ENCODE results near the gene CHCHD3. TPM values are rescaled to one million over a fixed set of nuclear protein-coding genes. Genes with fewer than 3 reads are reported as not detected.

CHCHD3 gene
- total and polyA plus RNA-seq, 7 experiments from 2014 or later: 25.6 to 49.7 (median 38.6) TPM

- no peak overlapping the region for H3K27ac Mint-ChIP-seq
- H3K27me3 ChIP-seq (ENCODE audit: control insufficient read depth in 2 of 2, insufficient read depth in 2 of 2, low read length in 2 of 2): no peaks in the 10 kb centered on the region
Observed at GRCh38 chr7:133118261-133118660, 36.4 kb upstream of the CHCHD3 start.

GRCh38 chr7:133117452-133117851 is 35.6 kb upstream of the CHCHD3 start:
- CTCF ChIA-PET: no interaction called here
- DNase-seq (no peak), ATAC-seq (no peak)
- no peaks in the 10 kb centered on the region for H3K36me3 Mint-ChIP-seq
- Histone ChIP-seq H3K27ac (ENCODE audit: low read depth, low read length) (no peak overlapping the region), H3K27me3 (ENCODE audit: control insufficient read depth in 2 of 2, insufficient read depth in 2 of 2, low read length in 2 of 2) (no peaks in the 10 kb centered on the region), H3K36me3 (ENCODE audit: control insufficient read depth in 2 of 3, insufficient read depth in 3 of 3, low read length in 3 of 3) (no peaks in the 10 kb centered on the region), H3K4me3 (ENCODE audit: low read length) (no peak overlapping the region), H3K9me3 (ENCODE audit: control insufficient read depth in 2 of 3, low read length in 3 of 3) (no peaks in the 10 kb centered on the region), H3K4me1 (ENCODE audit: control insufficient read depth in 2 of 2, insufficient read depth in 2 of 2, low read length in 2 of 2) (no peaks in the 10 kb centered on the region)
- intact Hi-C loops (cut with micrococcal nuclease): no loop called here
- H3K27ac Mint-ChIP-seq: no peak overlapping the region
- peaks cover 0 to 3% (median 0%) of the 10 kb centered on the region in 11 donors for H3K9me3 Mint-ChIP-seq
- no peak overlapping the region for H3K4me3 Mint-ChIP-seq
- peaks cover 0 to 10% (median 5%) of the 10 kb centered on the region in 7 donors for H3K4me1 Mint-ChIP-seq
- POLR2A ChIA-PET: no interaction called here
- peaks cover 0 to 13% (median 5%) of the 10 kb centered on the region in 5 donors for H3K27me3 Mint-ChIP-seq

More at GRCh38 chr7:133118261-133118660, 36.4 kb upstream of the CHCHD3 start:
- intact Hi-C loops (cut with micrococcal nuclease): no loop called here
- Histone ChIP-seq H3K4me3 (ENCODE audit: low read length) (no peak overlapping the region), H3K27ac (ENCODE audit: low read depth, low read length) (no peak overlapping the region), H3K4me1 (ENCODE audit: control insufficient read depth in 2 of 2, insufficient read depth in 2 of 2, low read length in 2 of 2) (no peaks in the 10 kb centered on the region), H3K36me3 (ENCODE audit: control insufficient read depth in 2 of 3, insufficient read depth in 3 of 3, low read length in 3 of 3) (no peaks in the 10 kb centered on the region), H3K9me3 (ENCODE audit: control insufficient read depth in 2 of 3, low read length in 3 of 3) (no peaks in the 10 kb centered on the region)
- POLR2A ChIA-PET: no interaction called here
- DNase-seq: no peak
- peaks cover 0 to 8% (median 2%) of the 10 kb centered on the region in 5 donors for H3K27me3 Mint-ChIP-seq
- peaks cover 0 to 10% (median 5%) of the 10 kb centered on the region in 7 donors for H3K4me1 Mint-ChIP-seq
- CTCF ChIA-PET: no interaction called here
- H3K36me3 Mint-ChIP-seq: no peaks in the 10 kb centered on the region
- no peak for ATAC-seq
- peaks cover 0 to 1% (median 0%) of the 10 kb centered on the region in 11 donors for H3K9me3 Mint-ChIP-seq
- H3K4me3 Mint-ChIP-seq: no peak overlapping the region

- no peak for DNase-seq
- no peak for ATAC-seq
- Mint-ChIP-seq H3K27me3 (peaks cover 0 to 17% (median 10%) of the 10 kb centered on the region in 5 donors), H3K27ac (peak overlapping the region in 1 of 9 donors; percentile 14), H3K4me3 (no peak overlapping the region), H3K4me1 (peaks cover 0 to 10% (median 5%) of the 10 kb centered on the region in 7 donors), H3K9me3 (peaks cover 0 to 3% (median 0%) of the 10 kb centered on the region in 11 donors), H3K36me3 (no peaks in the 10 kb centered on the region)
- H3K4me3 ChIP-seq (ENCODE audit: low read length): no peak overlapping the region
- H3K36me3 ChIP-seq (ENCODE audit: control insufficient read depth in 2 of 3, insufficient read depth in 3 of 3, low read length in 3 of 3): no peaks in the 10 kb centered on the region
- no peak overlapping the region for H3K27ac ChIP-seq (ENCODE audit: low read depth, low read length)
- H3K4me1 ChIP-seq (ENCODE audit: control insufficient read depth in 2 of 2, insufficient read depth in 2 of 2, low read length in 2 of 2): no peaks in the 10 kb centered on the region
- intact Hi-C loops (cut with micrococcal nuclease): no loop called here
- H3K9me3 ChIP-seq (ENCODE audit: control insufficient read depth in 2 of 3, low read length in 3 of 3): no peaks in the 10 kb centered on the region
- ChIA-PET CTCF (no interaction called here), POLR2A (no interaction called here)
- no peaks in the 10 kb centered on the region for H3K27me3 ChIP-seq (ENCODE audit: control insufficient read depth in 2 of 2, insufficient read depth in 2 of 2, low read length in 2 of 2)
Observed at GRCh38 chr7:133115596-133115995, 33.7 kb upstream of the CHCHD3 start.

GRCh38 chr7:133114519-133114918 is 32.6 kb upstream of the CHCHD3 start:
- ChIA-PET POLR2A (interaction anchor here (0.6 kb wide), 1 partner anchor 140 kb away, joined by 3 read pairs; no protein-coding TSS in a partner anchor), CTCF (no interaction called here)
- H3K9me3 Mint-ChIP-seq: peaks cover 0 to 12% (median 2%) of the 10 kb centered on the region in 11 donors
- DNase-seq (no peak), ATAC-seq (no peak)
- H3K27ac Mint-ChIP-seq: no peak overlapping the region
- Histone ChIP-seq H3K9me3 (ENCODE audit: control insufficient read depth in 2 of 3, low read length in 3 of 3) (no peaks in the 10 kb centered on the region), H3K27ac (ENCODE audit: low read depth, low read length) (no peak overlapping the region), H3K4me1 (ENCODE audit: control insufficient read depth in 2 of 2, insufficient read depth in 2 of 2, low read length in 2 of 2) (no peaks in the 10 kb centered on the region), H3K27me3 (ENCODE audit: control insufficient read depth in 2 of 2, insufficient read depth in 2 of 2, low read length in 2 of 2) (no peaks in the 10 kb centered on the region), H3K36me3 (ENCODE audit: control insufficient read depth in 2 of 3, insufficient read depth in 3 of 3, low read length in 3 of 3) (no peaks in the 10 kb centered on the region), H3K4me3 (ENCODE audit: low read length) (no peak overlapping the region)
- intact Hi-C loops (cut with micrococcal nuclease): no loop called here
- peaks cover 0 to 10% (median 5%) of the 10 kb centered on the region in 7 donors for H3K4me1 Mint-ChIP-seq
- no peak overlapping the region for H3K4me3 Mint-ChIP-seq
- no peaks in the 10 kb centered on the region for H3K36me3 Mint-ChIP-seq
- H3K27me3 Mint-ChIP-seq: peaks cover 3 to 17% (median 14%) of the 10 kb centered on the region in 5 donors

- peaks cover 0 to 13% (median 2%) of the 10 kb centered on the region in 11 donors for H3K9me3 Mint-ChIP-seq
- peaks cover 0 to 10% (median 5%) of the 10 kb centered on the region in 7 donors for H3K4me1 Mint-ChIP-seq
- DNase-seq (no peak), ATAC-seq (no peak)
- H3K4me1 ChIP-seq (ENCODE audit: control insufficient read depth in 2 of 2, insufficient read depth in 2 of 2, low read length in 2 of 2): no peaks in the 10 kb centered on the region
- no peaks in the 10 kb centered on the region for H3K27me3 ChIP-seq (ENCODE audit: control insufficient read depth in 2 of 2, insufficient read depth in 2 of 2, low read length in 2 of 2)
- POLR2A ChIA-PET: no interaction called here
- intact Hi-C loops (cut with micrococcal nuclease): no loop called here
- no peak overlapping the region for H3K27ac Mint-ChIP-seq
- no peak overlapping the region for H3K4me3 Mint-ChIP-seq
- peaks cover 6 to 30% (median 25%) of the 10 kb centered on the region in 5 donors for H3K27me3 Mint-ChIP-seq
- H3K4me3 ChIP-seq (ENCODE audit: low read length): no peak overlapping the region
- H3K9me3 ChIP-seq (ENCODE audit: control insufficient read depth in 2 of 3, low read length in 3 of 3): no peaks in the 10 kb centered on the region
- CTCF ChIA-PET: no interaction called here
- H3K36me3 ChIP-seq (ENCODE audit: control insufficient read depth in 2 of 3, insufficient read depth in 3 of 3, low read length in 3 of 3): no peaks in the 10 kb centered on the region
- H3K27ac ChIP-seq (ENCODE audit: low read depth, low read length): no peak overlapping the region
- H3K36me3 Mint-ChIP-seq: peaks cover 0 to 5% (median 0%) of the 10 kb centered on the region in 5 donors
Observed at GRCh38 chr7:133112976-133113375, 31.1 kb upstream of the CHCHD3 start.

DNA sequence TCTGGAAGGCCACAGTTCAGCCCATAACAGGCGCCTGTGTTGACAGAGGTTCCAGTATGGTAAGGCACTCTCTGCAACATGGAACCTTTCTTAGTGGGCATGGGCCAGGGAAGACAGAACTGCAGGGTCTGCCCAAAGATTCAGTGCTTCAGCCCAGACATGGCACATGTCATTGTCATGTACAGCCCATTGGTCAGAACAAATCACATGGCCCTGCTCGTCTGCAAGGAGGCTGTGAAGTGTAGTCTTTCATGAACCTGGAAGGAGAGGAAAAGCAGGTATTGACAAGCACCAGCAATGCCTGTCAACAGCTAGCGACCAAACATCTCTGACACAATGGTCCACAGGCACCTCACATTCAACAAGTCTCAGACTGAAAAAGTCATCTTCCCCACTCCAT is 30.4 kb upstream of the CHCHD3 start:
- no peak overlapping the region for H3K27ac ChIP-seq (ENCODE audit: low read depth, low read length)
- no peak for DNase-seq
- no peak for ATAC-seq
- no peaks in the 10 kb centered on the region for H3K36me3 ChIP-seq (ENCODE audit: control insufficient read depth in 2 of 3, insufficient read depth in 3 of 3, low read length in 3 of 3)
- H3K9me3 ChIP-seq (ENCODE audit: control insufficient read depth in 2 of 3, low read length in 3 of 3): no peaks in the 10 kb centered on the region
- intact Hi-C loops (cut with micrococcal nuclease): no loop called here
- no peaks in the 10 kb centered on the region for H3K4me1 ChIP-seq (ENCODE audit: control insufficient read depth in 2 of 2, insufficient read depth in 2 of 2, low read length in 2 of 2)
- H3K4me3 ChIP-seq (ENCODE audit: low read length): no peak overlapping the region
- H3K9me3 Mint-ChIP-seq: peaks cover 0 to 13% (median 2%) of the 10 kb centered on the region in 11 donors
- H3K4me1 Mint-ChIP-seq: peaks cover 0 to 10% (median 5%) of the 10 kb centered on the region in 7 donors
- POLR2A ChIA-PET: no interaction called here
- H3K4me3 Mint-ChIP-seq: no peak overlapping the region
- CTCF ChIA-PET: no interaction called here
- H3K27ac Mint-ChIP-seq: no peak overlapping the region
- H3K36me3 Mint-ChIP-seq: peaks cover 0 to 5% (median 0%) of the 10 kb centered on the region in 5 donors
- peaks cover 6 to 35% (median 29%) of the 10 kb centered on the region in 5 donors for H3K27me3 Mint-ChIP-seq
- H3K27me3 ChIP-seq (ENCODE audit: control insufficient read depth in 2 of 2, insufficient read depth in 2 of 2, low read length in 2 of 2): no peaks in the 10 kb centered on the region

GRCh38 chr7:133110312-133110711 is 28.4 kb upstream of the CHCHD3 start:
- Mint-ChIP-seq H3K27me3 (peaks cover 6 to 38% (median 29%) of the 10 kb centered on the region in 5 donors), H3K36me3 (peaks cover 0 to 5% (median 0%) of the 10 kb centered on the region in 5 donors), H3K4me3 (no peak overlapping the region), H3K27ac (no peak overlapping the region), H3K4me1 (no peaks in the 10 kb centered on the region), H3K9me3 (peaks cover 0 to 13% (median 2%) of the 10 kb centered on the region in 11 donors)
- Histone ChIP-seq H3K36me3 (ENCODE audit: control insufficient read depth in 2 of 3, insufficient read depth in 3 of 3, low read length in 3 of 3) (no peaks in the 10 kb centered on the region), H3K4me3 (ENCODE audit: low read length) (no peak overlapping the region), H3K9me3 (ENCODE audit: control insufficient read depth in 2 of 3, low read length in 3 of 3) (no peaks in the 10 kb centered on the region), H3K27ac (ENCODE audit: low read depth, low read length) (no peak overlapping the region), H3K27me3 (ENCODE audit: control insufficient read depth in 2 of 2, insufficient read depth in 2 of 2, low read length in 2 of 2) (no peaks in the 10 kb centered on the region), H3K4me1 (ENCODE audit: control insufficient read depth in 2 of 2, insufficient read depth in 2 of 2, low read length in 2 of 2) (no peaks in the 10 kb centered on the region)
- ChIA-PET POLR2A (no interaction called here), CTCF (no interaction called here)
- DNase-seq: no peak
- intact Hi-C loops (cut with micrococcal nuclease): no loop called here
- no peak for ATAC-seq
